Measurements from ENCODE around the gene DSE. TPM values are rescaled to one million over a fixed set of nuclear protein-coding genes. Genes with fewer than 3 reads are reported as not detected.
A peak's percentile ranks its signal among the peaks of the same experiment; 100 is the strongest.

Gene DSE
- total RNA-seq, 1 experiment from 2014 or later: 9.8 TPM

- POLR2A ChIA-PET (ENCODE audit: unreplicated experiment): interaction anchor here (0.6 kb wide), 1 partner anchor 44 kb away, joined by 3 read pairs; no protein-coding TSS in a partner anchor
- H3K4me3 ChIP-seq (ENCODE audit: low read length): no peak overlapping the region
These were observed 16.6 kb downstream of the DSE start for GRCh38 chr6:116387374-116387773.

GRCh38 chr6:116388924-116389323 is 18.2 kb downstream of the DSE start:
- H3K27me3 ChIP-seq (ENCODE audit: low read length): no peaks in the 10 kb centered on the region
- no peak overlapping the region for H3K27ac ChIP-seq (ENCODE audit: low read length)
- no peak overlapping the region for H3K4me2 ChIP-seq (ENCODE audit: low read length)
- H2AFZ ChIP-seq (ENCODE audit: low read length): no peak overlapping the region
- ATAC-seq (no peak), DNase-seq (no peak)
- TF ChIP-seq EZH2phosphoT487 (IDR thresholded peaks at IDR 0.05; ENCODE audit: borderline replicate concordance, low read length): no peak
- no peak for TF ChIP-seq CTCF (conservative IDR thresholded peaks at IDR 0.05; ENCODE audit: low read depth, low read length)
- no peak for TF ChIP-seq EZH2 (IDR thresholded peaks at IDR 0.05; ENCODE audit: low read length, unreplicated experiment)
- POLR2A ChIA-PET (ENCODE audit: unreplicated experiment): no interaction called here
- no peak overlapping the region for H3K4me3 ChIP-seq (ENCODE audit: low read length)
- H3K79me2 ChIP-seq (ENCODE audit: low read length): 0 out of 2 replicates have a peak, but pooled peaks cover 4% of the 10 kb centered on the region
- intact Hi-C loops (cut with micrococcal nuclease): no loop called here
- CTCF ChIA-PET: no interaction called here
- H3K9me2 ChIP-seq (replicated peaks; ENCODE audit: low read length): no peaks in the 10 kb centered on the region
- peaks cover 41% of the 10 kb centered on the region for H3K4me1 ChIP-seq (ENCODE audit: insufficient read depth, low read length)
- no TSS peak for BruUV-seq (replicated peaks)
- no peak overlapping the region for H3K9ac ChIP-seq (ENCODE audit: low read length)
- H3K36me3 ChIP-seq (ENCODE audit: low read depth, low read length): no peaks in the 10 kb centered on the region
- H3K9me3 ChIP-seq (ENCODE audit: low read length): no peaks in the 10 kb centered on the region
- no peaks in the 10 kb centered on the region for H3F3A ChIP-seq (ENCODE audit: low read length, unreplicated experiment)
- H4K20me1 ChIP-seq (ENCODE audit: low read length): no peaks in the 10 kb centered on the region

More at GRCh38 chr6:116387374-116387773, 16.6 kb downstream of the DSE start:
- Histone ChIP-seq H3K4me1 (ENCODE audit: insufficient read depth, low read length) (peaks cover 41% of the 10 kb centered on the region), H3K9ac (ENCODE audit: low read length) (peak overlapping the region; percentile 77), H3K27ac (ENCODE audit: low read length) (peak overlapping the region; percentile 99), H2AFZ (ENCODE audit: low read length) (peak overlapping the region; percentile 57), H3K36me3 (ENCODE audit: low read depth, low read length) (no peaks in the 10 kb centered on the region), H4K20me1 (ENCODE audit: low read length) (no peaks in the 10 kb centered on the region), H3K4me2 (ENCODE audit: low read length) (peak overlapping the region; percentile 72), H3K27me3 (ENCODE audit: low read length) (no peaks in the 10 kb centered on the region), H3K79me2 (ENCODE audit: low read length) (peaks cover 4% of the 10 kb centered on the region; the same call in 1 of the 2 replicates), H3K9me2 (replicated peaks; ENCODE audit: low read length) (no peaks in the 10 kb centered on the region), H3K9me3 (ENCODE audit: low read length) (no peaks in the 10 kb centered on the region), H3F3A (ENCODE audit: low read length, unreplicated experiment) (no peaks in the 10 kb centered on the region)
- ATAC-seq (peak; percentile 73), DNase-seq (peak; percentile 80)
- CTCF ChIA-PET: no interaction called here
- intact Hi-C loops (cut with micrococcal nuclease): no loop called here
- BruUV-seq (replicated peaks): no TSS peak
- TF ChIP-seq EZH2 (IDR thresholded peaks at IDR 0.05; ENCODE audit: low read length, unreplicated experiment): no peak
- no peak for TF ChIP-seq CTCF (conservative IDR thresholded peaks at IDR 0.05; ENCODE audit: low read depth, low read length)
- no peak for TF ChIP-seq EZH2phosphoT487 (IDR thresholded peaks at IDR 0.05; ENCODE audit: borderline replicate concordance, low read length)

- Histone ChIP-seq H3K27ac (ENCODE audit: low read length) (no peak overlapping the region), H3F3A (ENCODE audit: low read length, unreplicated experiment) (no peaks in the 10 kb centered on the region), H3K36me3 (ENCODE audit: low read depth, low read length) (no peaks in the 10 kb centered on the region), H3K79me2 (ENCODE audit: low read length) (0 out of 2 replicates have a peak, but pooled peaks cover 4% of the 10 kb centered on the region), H3K4me3 (ENCODE audit: low read length) (no peak overlapping the region), H4K20me1 (ENCODE audit: low read length) (no peaks in the 10 kb centered on the region), H3K9ac (ENCODE audit: low read length) (no peak overlapping the region), H3K27me3 (ENCODE audit: low read length) (no peaks in the 10 kb centered on the region), H3K9me3 (ENCODE audit: low read length) (no peaks in the 10 kb centered on the region), H2AFZ (ENCODE audit: low read length) (no peak overlapping the region), H3K4me1 (ENCODE audit: insufficient read depth, low read length) (peaks cover 41% of the 10 kb centered on the region), H3K9me2 (replicated peaks; ENCODE audit: low read length) (no peaks in the 10 kb centered on the region), H3K4me2 (ENCODE audit: low read length) (no peak overlapping the region)
- intact Hi-C loops (cut with micrococcal nuclease): no loop called here
- ChIA-PET CTCF (no interaction called here), POLR2A (ENCODE audit: unreplicated experiment) (no interaction called here)
- no peak for ATAC-seq
- no TSS peak for BruUV-seq (replicated peaks)
- TF ChIP-seq EZH2 (IDR thresholded peaks at IDR 0.05; ENCODE audit: low read length, unreplicated experiment): no peak
- no peak for TF ChIP-seq EZH2phosphoT487 (IDR thresholded peaks at IDR 0.05; ENCODE audit: borderline replicate concordance, low read length)
- no peak for DNase-seq
These were observed 18.6 kb downstream of the DSE start for GRCh38 chr6:116389357-116389756.

Measured in PC-3 (cell line).